SHP77 treated with DMSO at 0.1 percent for 48 hours (cell line): ENCODE measurements around the gene MB.

Experiments used
- DNase-seq: peaks from one replicate; lab custom pipeline; 2025; lab: John Stamatoyannopoulos, UW

The MB gene

GRCh38 chr22:35615156-35615555 lies 2.0 kb downstream of the MB start:
- DNase-seq, result no peak

GRCh38 chr22:35614404-35614803 lies 2.7 kb downstream of the MB start:
- no peak for DNase-seq

DNA sequence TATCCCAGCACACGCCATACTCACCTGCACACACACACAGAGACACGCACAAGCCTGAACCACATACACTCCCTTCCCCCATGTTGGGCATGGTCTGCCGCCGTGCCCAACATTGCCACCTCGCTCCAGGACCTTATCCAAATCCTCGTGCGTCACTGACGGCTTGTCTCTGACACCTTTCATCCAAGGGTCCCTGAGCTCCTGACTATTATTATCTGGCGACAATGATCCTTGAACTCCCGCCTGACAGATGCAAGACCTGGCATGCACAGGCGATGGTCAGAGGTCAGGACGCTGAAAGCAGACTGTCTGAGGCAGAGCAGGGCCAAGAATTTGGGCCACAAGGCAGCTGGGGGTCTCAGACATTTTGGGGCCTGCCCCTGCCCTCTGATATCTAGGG lies 4.2 kb downstream of the MB start:
- no peak for DNase-seq

- no peak for DNase-seq
These were observed 5.1 kb downstream of the MB start for GRCh38 chr22:35611891-35612576.

GRCh38 chr22:35611200-35611890 lies 5.8 kb downstream of the MB start:
- DNase-seq, result no peak

GRCh38 chr22:35610741-35611140 lies 6.4 kb downstream of the MB start:
- DNase-seq, result no peak

DNA sequence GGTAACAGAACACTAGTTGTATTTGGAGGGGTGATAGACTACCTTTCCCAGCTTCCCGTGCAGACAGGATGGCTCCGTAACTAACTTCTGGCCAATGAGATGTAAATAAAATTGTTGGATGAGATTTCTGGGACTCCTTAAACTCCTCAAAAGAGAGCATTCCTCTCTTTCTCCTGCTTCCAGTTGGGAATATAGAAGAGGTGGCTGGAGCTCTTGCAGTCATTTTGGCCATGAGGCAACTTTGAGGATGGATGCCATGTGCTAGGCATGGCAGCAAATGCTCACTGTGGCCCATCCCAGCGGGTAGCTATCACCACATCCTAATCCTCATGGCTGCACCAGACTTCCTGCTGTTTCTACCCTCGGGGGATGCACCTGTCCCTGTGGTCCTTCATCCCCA lies 7.4 kb downstream of the MB start:
- DNase-seq, result no peak

DNA sequence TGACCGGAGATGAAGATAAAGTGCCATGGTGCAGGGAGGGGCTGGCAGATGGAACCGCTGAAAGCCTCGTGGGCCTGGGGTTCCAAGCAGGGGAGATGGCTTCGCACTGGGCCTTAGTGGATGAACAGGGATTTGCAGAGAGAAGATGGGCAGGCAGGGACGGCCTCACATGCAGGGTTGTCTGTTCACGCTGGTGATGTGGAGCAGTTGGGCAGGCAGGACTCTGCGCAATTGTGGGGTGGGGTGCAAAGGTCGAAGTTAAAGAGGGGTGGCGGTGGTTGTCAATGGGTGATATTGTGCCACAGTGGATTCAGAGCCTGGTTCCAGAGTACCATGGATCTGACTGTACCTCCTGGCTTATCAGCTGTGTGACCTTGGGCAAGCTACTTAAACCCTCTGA lies 7.9 kb downstream of the MB start:
- no peak for DNase-seq

- DNase-seq, result no peak
These were observed 9.0 kb downstream of the MB start for GRCh38 chr22:35608088-35608487.

GRCh38 chr22:35606916-35607315 lies 10.2 kb downstream of the MB start:
- no peak for DNase-seq

DNA sequence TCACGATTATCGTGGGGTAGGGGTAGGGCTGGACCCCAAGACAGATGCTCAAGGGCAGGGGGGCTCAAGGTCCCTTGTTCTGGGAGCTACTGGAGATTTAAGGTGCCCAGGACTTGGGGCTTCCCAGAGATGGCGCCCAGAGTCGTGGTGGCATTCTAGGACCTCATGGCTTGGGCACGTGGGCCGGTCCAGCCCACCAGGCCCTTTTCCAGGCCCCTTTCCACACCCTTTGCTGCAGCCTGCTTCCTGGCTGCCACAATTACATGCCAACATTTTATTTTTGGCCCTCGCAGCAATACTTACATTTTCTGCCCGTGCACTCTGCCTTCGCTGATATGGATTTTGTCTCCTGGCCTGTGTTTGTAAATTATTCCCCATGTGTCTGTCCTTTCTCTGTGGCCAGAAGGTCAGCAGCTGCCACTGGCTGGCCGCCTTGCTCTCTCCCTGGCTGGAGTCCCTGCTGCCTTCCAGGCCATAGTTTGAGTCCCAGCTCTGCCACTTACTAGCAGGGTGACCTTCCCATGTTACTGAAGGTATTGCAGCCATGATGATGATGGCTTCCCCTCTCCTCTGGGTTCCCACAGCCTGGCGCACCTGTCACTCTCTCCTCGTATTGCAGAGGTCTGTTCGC lies 11.2 kb downstream of the MB start:
- no peak for DNase-seq

GRCh38 chr22:35605369-35605680 lies 11.8 kb downstream of the MB start:
- DNase-seq, result no peak

DNA sequence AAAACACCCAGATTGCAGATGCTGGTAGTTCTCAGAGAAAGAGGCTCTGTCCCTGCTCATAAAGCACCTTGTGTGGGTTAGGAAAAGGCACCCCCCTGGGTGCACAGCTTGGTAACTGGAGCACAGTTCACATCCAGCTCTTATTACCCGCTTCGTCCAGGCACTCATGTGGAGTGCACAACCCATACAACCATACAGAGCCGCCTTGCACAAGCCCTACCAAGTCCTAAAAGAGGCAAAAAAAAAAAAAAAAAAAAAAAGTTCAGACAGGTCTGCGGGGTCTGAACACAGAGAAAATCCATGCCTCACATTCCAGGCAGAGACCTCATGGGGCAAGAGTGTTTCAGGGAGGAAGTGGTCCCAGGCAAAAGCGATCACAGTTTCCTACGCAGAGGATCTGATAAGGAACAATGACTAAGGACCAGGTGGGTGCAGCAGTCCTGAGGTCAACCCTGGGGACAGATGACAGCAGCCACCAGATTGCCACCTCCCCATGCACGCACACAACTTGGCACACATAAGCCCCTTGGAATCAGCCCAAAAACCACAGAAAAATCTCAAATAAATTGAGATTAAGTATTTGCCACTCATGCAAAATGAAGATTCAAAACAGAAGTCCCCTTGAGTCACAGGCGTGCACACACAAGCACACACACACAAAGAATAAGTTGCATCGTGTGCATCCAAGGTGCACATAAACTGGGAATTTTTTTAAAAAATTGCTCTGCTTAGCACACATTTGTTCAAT lies 12.3 kb downstream of the MB start:
- no peak for DNase-seq

DNA sequence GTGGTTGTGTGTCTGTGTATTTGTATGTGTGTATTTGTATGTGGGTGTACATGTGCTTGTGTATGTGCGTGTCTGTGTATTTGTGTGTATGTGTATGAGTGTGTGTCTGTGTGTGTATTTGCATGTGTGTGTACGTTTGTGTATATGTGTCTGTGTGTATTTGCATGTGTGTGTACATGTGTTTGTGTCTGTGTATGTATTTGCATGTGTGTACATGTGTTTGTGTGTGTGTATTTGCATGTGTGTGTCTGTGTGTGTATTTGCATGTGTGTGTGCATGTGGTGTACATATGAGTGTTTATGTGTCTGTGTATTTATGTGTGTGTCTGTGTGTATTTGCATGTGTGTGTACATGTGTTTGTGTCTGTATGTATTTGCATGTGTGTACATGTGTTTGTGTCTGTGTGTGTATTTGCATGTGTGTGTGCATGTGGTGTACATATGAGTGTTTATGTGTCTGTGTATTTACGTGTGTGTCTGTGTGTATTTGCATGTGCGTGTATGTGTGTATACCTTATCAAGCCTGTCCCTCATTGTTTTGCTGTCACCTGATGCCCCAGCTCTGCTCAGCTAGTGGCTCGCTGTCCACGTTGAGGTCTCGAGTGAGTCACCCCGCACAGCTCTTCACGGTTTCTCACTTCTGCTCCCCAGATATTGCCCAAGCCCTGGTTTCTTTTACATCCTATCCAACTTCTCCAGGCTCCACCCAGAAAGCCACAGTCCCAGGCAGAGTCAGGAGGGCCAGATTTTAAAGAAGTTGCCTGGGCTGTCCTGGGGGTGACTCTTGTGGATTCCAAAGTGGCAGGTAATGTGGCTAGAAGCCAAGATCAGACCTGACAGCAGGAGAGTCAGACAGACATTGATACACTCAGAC lies 15.2 kb downstream of the MB start:
- DNase-seq, result no peak

DNA sequence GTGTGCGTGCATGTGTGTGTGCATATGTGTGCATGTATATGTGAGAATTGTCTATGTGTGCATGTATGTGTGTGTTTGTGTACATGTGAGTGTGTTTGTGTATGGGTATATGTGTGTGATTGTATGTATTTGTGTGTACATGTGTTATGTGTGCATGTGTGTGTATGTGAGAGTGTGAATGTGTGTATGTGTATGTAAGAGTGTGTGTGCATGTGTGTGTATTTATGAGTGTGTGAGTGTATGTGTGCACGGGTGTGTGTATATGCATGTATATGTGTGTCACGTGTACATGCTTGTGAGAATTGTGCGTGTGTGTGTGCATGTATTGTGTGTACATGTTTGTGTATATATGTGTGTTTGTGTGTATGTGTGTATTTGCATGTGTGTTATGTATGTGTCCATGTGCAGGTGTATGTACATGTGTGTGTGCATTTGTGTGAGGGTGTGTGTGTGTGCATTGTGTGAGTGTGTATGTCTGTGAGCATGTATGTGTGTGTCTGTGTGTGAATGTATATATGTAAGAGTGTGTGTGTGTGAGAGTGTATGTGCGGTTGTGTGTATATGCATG lies 16.0 kb downstream of the MB start:
- DNase-seq, result no peak

DNA sequence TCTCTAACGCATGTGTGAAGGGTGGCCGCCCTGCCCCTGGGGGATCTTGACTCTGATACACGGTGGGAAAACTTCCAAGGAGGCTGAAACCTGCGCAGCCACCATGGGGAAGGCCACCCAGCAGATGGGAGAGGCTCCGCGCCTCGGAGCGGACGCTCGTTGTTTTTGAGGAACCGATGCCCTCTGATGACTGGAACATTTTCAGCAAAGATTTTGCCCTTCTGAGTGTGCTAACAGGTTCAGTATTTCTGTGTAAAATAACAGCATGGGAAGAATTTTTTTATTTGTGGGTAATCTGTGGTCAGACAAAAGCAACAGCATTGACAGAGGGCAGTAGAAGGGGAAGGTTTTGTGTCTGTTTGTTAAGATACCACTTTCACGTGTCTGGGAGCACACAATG lies 16.7 kb downstream of the MB start:
- no peak for DNase-seq

DNA sequence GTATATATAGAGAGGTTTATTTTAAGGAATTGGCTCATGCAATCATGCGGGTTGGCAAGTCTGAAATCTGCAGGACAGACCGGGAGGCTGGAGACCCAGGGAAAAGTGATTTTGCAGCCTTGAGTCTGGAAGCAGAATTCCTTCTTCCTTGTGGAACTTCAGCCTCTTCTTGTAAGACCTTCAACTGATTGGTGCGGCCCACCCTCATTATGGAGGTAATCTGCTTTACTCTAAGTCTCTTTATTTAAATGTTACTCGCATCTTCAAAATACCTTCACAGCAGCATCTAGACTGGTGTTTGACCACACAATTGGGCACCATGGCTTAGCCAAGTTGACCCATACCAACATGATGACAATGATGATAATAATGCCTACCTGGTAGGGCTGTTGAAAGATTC lies 17.8 kb downstream of the MB start:
- DNase-seq, result no peak

DNA sequence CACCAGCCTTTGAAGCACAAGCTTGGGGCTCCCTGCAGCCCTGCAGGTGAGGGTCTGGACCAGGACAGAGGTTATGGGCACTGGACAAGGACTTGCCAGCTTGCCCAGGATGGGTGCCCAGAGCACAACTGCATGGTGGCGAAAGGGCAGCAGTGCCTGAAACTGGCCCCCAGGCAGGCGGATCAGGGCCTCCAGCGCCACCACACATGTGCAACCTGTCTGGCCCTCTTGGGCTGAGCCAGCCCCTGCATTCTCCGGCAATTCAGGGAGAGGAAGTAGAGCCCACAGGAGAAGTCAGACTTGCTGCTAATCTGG lies 18.8 kb downstream of the MB start:
- no peak for DNase-seq

- DNase-seq, result no peak
These were observed 19.3 kb downstream of the MB start for GRCh38 chr22:35597692-35598395.

GRCh38 chr22:35596821-35597220 lies 20.3 kb downstream of the MB start:
- no peak for DNase-seq

- DNase-seq, result no peak
These were observed 22.4 kb downstream of the MB start for GRCh38 chr22:35594686-35595085.
